HepG2 (cell line): ENCODE results near the gene SPOPL. TPM values are rescaled to one million over a fixed set of nuclear protein-coding genes. Genes with fewer than 3 reads are reported as not detected.

Source experiments
- ARNT2 ChIP-seq: sonication (generic); formaldehyde crosslinking; IDR thresholded peaks from 2 replicates; pipeline ENCODE4 v1.8.0; 2022; ENCODE audit warnings: mild to moderate bottlenecking, low read depth, missing genetic modification reagents, moderate library complexity
- HNRNPLL ChIP-seq: fragments of 200-400 bp; formaldehyde crosslinking; IDR thresholded peaks from 2 replicates; pipeline ENCODE4 v1.6.1; 2017; ENCODE audit warnings: mild to moderate bottlenecking, low read depth, low read length; ENCODE audit not compliant: poor library complexity, severe bottlenecking
- ISX ChIP-seq: sonication (generic); formaldehyde crosslinking; conservative IDR thresholded peaks from 2 replicates; pipeline ENCODE4 v1.5.0; 2020; ENCODE audit warnings: missing genetic modification reagents
- KDM2A ChIP-seq: sonication (generic); formaldehyde crosslinking; IDR thresholded peaks from 2 replicates; pipeline ENCODE4 v1.4.0; 2020; ENCODE audit warnings: low read depth, missing genetic modification reagents, borderline replicate concordance
- SALL2 ChIP-seq: sonication (generic); formaldehyde crosslinking; IDR thresholded peaks from 2 replicates; pipeline ENCODE4 v1.8.1; 2023; ENCODE audit warnings: mild to moderate bottlenecking, missing genetic modification reagents, inconsistent platforms
- SIN3A ChIP-seq: IDR thresholded peaks from 2 replicates; pipeline ENCODE4 v1.6.1; 2011; ENCODE audit warnings: low read depth, mild to moderate bottlenecking, control low read depth, low read length, borderline replicate concordance
- ZNF121 ChIP-seq: sonication (generic); formaldehyde crosslinking; IDR thresholded peaks from 2 replicates; pipeline ENCODE4 v1.5.0; 2020; ENCODE audit warnings: mild to moderate bottlenecking, missing genetic modification reagents
- ZNF883 ChIP-seq: sonication (generic); formaldehyde crosslinking; IDR thresholded peaks from 2 replicates; pipeline ENCODE4 v1.5.1; 2020; ENCODE audit warnings: mild to moderate bottlenecking, missing genetic modification reagents; ENCODE audit errors: not compliant biosample characterization
- polyA plus RNA-seq, 8 experiments: library from polyadenylated mRNA; depleted of rRNA in 3 of 8; stranded (reverse) in 7 of 8; unstranded in 1 of 8; fragments of >200 nt; fragmentation: Illumina TruSeq in 4 of 8; extraction: Trizol in 4 of 8; gene quantifications; 2 replicates each; pipeline versions ENCODE4 v1.2.1 to v1.2.3, GENCODE V29; 2011 to 2016; ENCODE audit warnings: low read depth in 4 of 8, missing spikeins in 1 of 8, mixed read lengths in 1 of 8; ENCODE audit not compliant: insufficient read depth in 1 of 8
- total RNA-seq, 5 experiments: library from RNA; depleted of rRNA; stranded (reverse); fragments of >200 nt; fragmentation: Illumina TruSeq; extraction: Trizol; gene quantifications; 2 replicates each; pipeline ENCODE4 v1.2.3, GENCODE V29; 2016; ENCODE audit warnings: low read depth in 1 of 5
- TF ChIP-seq, protein P1 (sequence below): sonication (generic); formaldehyde crosslinking; IDR thresholded peaks from 2 replicates; pipeline ENCODE4 v1.5.0; 2020; ENCODE audit warnings: mild to moderate bottlenecking, missing genetic modification reagents
- TF ChIP-seq, protein P2 (sequence below): sonication (generic); formaldehyde crosslinking; IDR thresholded peaks from 2 replicates; pipeline ENCODE4 v1.4.0; 2020; ENCODE audit warnings: missing genetic modification reagents
- TF ChIP-seq, protein P3 (sequence below): sonication (generic); formaldehyde crosslinking; IDR thresholded peaks from 2 replicates; pipeline ENCODE4 v1.5.0; 2020; ENCODE audit warnings: mild to moderate bottlenecking, missing genetic modification reagents
- TF ChIP-seq, protein P4 (sequence below): sonication (generic); formaldehyde crosslinking; conservative IDR thresholded peaks from 2 replicates; pipeline ENCODE4 v1.8.0; 2022; ENCODE audit warnings: missing genetic modification reagents
- TF ChIP-seq, protein P5 (sequence below): sonication (generic); formaldehyde crosslinking; IDR thresholded peaks from 2 replicates; pipeline ENCODE4 v1.4.0; 2020; ENCODE audit warnings: missing genetic modification reagents, mild to moderate bottlenecking, borderline replicate concordance
- TF ChIP-seq, protein P6 (sequence below): sonication (generic); formaldehyde crosslinking; IDR thresholded peaks from 2 replicates; pipeline ENCODE4 v1.4.0; 2020; ENCODE audit warnings: mild to moderate bottlenecking, low read depth, missing genetic modification reagents

Gene SPOPL
- total and polyA plus RNA-seq, 2 of the 13 experiments (the other 11 are each of a cell fraction or from before 2014, with no cell fraction given) = 12.6 to 51.6 TPM

DNA sequence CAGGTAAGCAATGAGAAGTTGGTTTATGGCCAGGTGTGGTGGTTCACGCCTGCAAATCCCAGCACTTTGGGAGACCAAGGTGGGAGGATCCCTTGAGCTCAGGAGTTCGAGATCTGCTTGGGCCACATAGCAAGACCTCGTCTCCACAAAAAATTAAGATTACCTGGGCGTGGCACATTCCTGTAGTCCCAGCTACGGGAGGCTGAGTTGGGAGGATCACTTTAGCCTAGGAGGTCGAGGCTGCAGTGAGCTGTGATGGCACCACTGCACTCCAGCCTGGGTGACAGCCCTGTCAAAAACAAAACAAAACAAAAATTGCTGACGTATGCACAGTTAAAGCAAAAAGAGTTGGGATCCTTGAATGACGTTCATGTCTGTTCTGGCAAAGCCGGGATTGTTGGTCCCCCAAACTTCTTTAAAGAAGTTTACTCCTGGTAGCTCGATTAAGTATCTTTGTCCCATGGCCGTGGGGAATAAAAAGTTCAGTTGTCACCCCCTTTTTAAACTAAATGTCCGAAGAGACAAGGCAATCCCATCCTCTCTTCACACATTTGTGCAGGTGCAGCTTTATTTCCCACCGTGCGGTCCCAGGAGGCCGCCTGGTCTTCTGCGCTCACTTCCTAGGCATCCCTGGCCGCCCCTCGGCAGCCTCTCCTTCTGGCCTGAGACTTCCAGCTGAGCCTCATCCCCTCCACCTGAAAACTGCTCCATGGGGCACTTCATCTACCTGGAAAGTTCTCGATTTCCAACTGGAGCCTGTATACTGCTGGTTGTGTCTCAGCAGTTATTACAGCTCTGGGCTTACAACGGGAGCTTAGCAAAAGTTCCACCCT is 762 bp upstream of the SPOPL start (continued):
- TF ChIP-seq, protein P1, sequence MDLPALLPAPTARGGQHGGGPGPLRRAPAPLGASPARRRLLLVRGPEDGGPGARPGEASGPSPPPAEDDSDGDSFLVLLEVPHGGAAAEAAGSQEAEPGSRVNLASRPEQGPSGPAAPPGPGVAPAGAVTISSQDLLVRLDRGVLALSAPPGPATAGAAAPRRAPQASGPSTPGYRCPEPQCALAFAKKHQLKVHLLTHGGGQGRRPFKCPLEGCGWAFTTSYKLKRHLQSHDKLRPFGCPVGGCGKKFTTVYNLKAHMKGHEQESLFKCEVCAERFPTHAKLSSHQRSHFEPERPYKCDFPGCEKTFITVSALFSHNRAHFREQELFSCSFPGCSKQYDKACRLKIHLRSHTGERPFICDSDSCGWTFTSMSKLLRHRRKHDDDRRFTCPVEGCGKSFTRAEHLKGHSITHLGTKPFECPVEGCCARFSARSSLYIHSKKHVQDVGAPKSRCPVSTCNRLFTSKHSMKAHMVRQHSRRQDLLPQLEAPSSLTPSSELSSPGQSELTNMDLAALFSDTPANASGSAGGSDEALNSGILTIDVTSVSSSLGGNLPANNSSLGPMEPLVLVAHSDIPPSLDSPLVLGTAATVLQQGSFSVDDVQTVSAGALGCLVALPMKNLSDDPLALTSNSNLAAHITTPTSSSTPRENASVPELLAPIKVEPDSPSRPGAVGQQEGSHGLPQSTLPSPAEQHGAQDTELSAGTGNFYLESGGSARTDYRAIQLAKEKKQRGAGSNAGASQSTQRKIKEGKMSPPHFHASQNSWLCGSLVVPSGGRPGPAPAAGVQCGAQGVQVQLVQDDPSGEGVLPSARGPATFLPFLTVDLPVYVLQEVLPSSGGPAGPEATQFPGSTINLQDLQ (CRISPR knock-in tag) = no peak
- TF ChIP-seq, protein P2, sequence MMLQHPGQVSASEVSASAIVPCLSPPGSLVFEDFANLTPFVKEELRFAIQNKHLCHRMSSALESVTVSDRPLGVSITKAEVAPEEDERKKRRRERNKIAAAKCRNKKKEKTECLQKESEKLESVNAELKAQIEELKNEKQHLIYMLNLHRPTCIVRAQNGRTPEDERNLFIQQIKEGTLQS (CRISPR knock-in tag) = no peak
- no peak for TF ChIP-seq ARNT2 (CRISPR knock-in tag)
- TF ChIP-seq, protein P3, sequence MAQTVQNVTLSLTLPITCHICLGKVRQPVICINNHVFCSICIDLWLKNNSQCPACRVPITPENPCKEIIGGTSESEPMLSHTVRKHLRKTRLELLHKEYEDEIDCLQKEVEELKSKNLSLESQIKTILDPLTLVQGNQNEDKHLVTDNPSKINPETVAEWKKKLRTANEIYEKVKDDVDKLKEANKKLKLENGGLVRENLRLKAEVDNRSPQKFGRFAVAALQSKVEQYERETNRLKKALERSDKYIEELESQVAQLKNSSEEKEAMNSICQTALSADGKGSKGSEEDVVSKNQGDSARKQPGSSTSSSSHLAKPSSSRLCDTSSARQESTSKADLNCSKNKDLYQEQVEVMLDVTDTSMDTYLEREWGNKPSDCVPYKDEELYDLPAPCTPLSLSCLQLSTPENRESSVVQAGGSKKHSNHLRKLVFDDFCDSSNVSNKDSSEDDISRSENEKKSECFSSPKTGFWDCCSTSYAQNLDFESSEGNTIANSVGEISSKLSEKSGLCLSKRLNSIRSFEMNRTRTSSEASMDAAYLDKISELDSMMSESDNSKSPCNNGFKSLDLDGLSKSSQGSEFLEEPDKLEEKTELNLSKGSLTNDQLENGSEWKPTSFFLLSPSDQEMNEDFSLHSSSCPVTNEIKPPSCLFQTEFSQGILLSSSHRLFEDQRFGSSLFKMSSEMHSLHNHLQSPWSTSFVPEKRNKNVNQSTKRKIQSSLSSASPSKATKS (CRISPR knock-in tag) = no peak
- TF ChIP-seq, protein P4, sequence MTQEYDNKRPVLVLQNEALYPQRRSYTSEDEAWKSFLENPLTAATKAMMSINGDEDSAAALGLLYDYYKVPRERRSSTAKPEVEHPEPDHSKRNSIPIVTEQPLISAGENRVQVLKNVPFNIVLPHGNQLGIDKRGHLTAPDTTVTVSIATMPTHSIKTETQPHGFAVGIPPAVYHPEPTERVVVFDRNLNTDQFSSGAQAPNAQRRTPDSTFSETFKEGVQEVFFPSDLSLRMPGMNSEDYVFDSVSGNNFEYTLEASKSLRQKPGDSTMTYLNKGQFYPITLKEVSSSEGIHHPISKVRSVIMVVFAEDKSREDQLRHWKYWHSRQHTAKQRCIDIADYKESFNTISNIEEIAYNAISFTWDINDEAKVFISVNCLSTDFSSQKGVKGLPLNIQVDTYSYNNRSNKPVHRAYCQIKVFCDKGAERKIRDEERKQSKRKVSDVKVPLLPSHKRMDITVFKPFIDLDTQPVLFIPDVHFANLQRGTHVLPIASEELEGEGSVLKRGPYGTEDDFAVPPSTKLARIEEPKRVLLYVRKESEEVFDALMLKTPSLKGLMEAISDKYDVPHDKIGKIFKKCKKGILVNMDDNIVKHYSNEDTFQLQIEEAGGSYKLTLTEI (CRISPR knock-in tag) = no peak
- TF ChIP-seq ZNF883 = no peak
- peak; percentile 22; the same call in 1 of the 2 replicates for TF ChIP-seq SIN3A
- TF ChIP-seq KDM2A (CRISPR knock-in tag) = 0 out of 2 replicates have a peak, but pooled peaks have one; percentile 40
- TF ChIP-seq ZNF121 = no peak
- TF ChIP-seq, protein P5, sequence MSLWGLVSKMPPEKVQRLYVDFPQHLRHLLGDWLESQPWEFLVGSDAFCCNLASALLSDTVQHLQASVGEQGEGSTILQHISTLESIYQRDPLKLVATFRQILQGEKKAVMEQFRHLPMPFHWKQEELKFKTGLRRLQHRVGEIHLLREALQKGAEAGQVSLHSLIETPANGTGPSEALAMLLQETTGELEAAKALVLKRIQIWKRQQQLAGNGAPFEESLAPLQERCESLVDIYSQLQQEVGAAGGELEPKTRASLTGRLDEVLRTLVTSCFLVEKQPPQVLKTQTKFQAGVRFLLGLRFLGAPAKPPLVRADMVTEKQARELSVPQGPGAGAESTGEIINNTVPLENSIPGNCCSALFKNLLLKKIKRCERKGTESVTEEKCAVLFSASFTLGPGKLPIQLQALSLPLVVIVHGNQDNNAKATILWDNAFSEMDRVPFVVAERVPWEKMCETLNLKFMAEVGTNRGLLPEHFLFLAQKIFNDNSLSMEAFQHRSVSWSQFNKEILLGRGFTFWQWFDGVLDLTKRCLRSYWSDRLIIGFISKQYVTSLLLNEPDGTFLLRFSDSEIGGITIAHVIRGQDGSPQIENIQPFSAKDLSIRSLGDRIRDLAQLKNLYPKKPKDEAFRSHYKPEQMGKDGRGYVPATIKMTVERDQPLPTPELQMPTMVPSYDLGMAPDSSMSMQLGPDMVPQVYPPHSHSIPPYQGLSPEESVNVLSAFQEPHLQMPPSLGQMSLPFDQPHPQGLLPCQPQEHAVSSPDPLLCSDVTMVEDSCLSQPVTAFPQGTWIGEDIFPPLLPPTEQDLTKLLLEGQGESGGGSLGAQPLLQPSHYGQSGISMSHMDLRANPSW = 0 out of 2 replicates have a peak, but pooled peaks have one; percentile 52
- 0 out of 2 replicates have a peak, but pooled peaks have one; percentile 15 for TF ChIP-seq SALL2 (CRISPR knock-in tag)
- no peak for TF ChIP-seq HNRNPLL
- peak; percentile 87; the same call in 1 of the 2 replicates for TF ChIP-seq ISX (CRISPR knock-in tag)
- TF ChIP-seq, protein P6, sequence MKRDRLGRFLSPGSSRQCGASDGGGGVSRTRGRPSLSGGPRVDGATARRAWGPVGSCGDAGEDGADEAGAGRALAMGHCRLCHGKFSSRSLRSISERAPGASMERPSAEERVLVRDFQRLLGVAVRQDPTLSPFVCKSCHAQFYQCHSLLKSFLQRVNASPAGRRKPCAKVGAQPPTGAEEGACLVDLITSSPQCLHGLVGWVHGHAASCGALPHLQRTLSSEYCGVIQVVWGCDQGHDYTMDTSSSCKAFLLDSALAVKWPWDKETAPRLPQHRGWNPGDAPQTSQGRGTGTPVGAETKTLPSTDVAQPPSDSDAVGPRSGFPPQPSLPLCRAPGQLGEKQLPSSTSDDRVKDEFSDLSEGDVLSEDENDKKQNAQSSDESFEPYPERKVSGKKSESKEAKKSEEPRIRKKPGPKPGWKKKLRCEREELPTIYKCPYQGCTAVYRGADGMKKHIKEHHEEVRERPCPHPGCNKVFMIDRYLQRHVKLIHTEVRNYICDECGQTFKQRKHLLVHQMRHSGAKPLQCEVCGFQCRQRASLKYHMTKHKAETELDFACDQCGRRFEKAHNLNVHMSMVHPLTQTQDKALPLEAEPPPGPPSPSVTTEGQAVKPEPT (CRISPR knock-in tag) = 0 out of 2 replicates have a peak, but pooled peaks have one; percentile 5
